Cardiac fibroblast (primary cell): Measurements from ENCODE around the gene CGB5.

Source experiments
- DNase-seq, 2 donors: peaks; one replicate each; pipeline versions ENCODE4 v3.0.0 to v3.0.0-alpha.2; 2010; ENCODE audit warnings: low read depth in 2 of 2
- H3K4me3 ChIP-seq, 2 donors: replicated peaks in 1 of 2; 1 replicate in 1 of 2; 2 replicates in 1 of 2; pipeline ENCODE4 v1.5.1; 2011; ENCODE audit warnings: low read depth in 2 of 2, low read length in 2 of 2, mild to moderate bottlenecking in 2 of 2, moderate library complexity in 1 of 2
- CTCF ChIP-seq: IDR thresholded peaks from one replicate; pipeline ENCODE4 v1.5.1; 2011; ENCODE audit warnings: low read depth, mild to moderate bottlenecking, low read length, inconsistent platforms

CGB5 gene

GRCh38 chr19:49080392-49080791 lies 36.7 kb downstream of the CGB5 start:
- TF ChIP-seq CTCF = no peak
- no peak overlapping the region for H3K4me3 ChIP-seq
- no peak for DNase-seq

- TF ChIP-seq CTCF = no peak
- H3K4me3 ChIP-seq = no peak overlapping the region
- DNase-seq = no peak
Observed at GRCh38 chr19:49081273-49081672, 37.6 kb downstream of the CGB5 start.

GRCh38 chr19:49084206-49085019 lies 40.8 kb downstream of the CGB5 start:
- peak overlapping the region; percentile 19 to 92 for H3K4me3 ChIP-seq
- no peak for TF ChIP-seq CTCF
- no peak for DNase-seq

- peak; percentile 100 for DNase-seq
- TF ChIP-seq CTCF = no peak
- H3K4me3 ChIP-seq = peak within 1 kb of the TSS; percentile 92 to 95
Observed at GRCh38 chr19:49085020-49085867, 41.6 kb downstream of the CGB5 start, which contains the start of gene SNRNP70. TSS of gene SNRNP70 (plus strand) at chr19:49085451. CDS start at chr19:49086415, 964 bp downstream.

- peak overlapping the region; percentile 92 to 95 for H3K4me3 ChIP-seq
- DNase-seq = no peak
- TF ChIP-seq CTCF = no peak
Observed at GRCh38 chr19:49085868-49086232, 42.2 kb downstream of the CGB5 start.

- no peak for TF ChIP-seq CTCF
- DNase-seq = no peak
Observed at GRCh38 chr19:49086296-49086695, 42.6 kb downstream of the CGB5 start.

More at GRCh38 chr19:49086296-49086695, 42.6 kb downstream of the CGB5 start:
- peak overlapping the region; percentile 92 to 95 for H3K4me3 ChIP-seq
